Mesothelial cell of epicardium (in vitro differentiated cells): ENCODE data around the gene OR2T35. TPM values are rescaled to one million over a fixed set of nuclear protein-coding genes. Genes with fewer than 3 reads are reported as not detected.
"Not testable (repeated sequence)": the region's sequence is repeated elsewhere in the genome, so short reads cannot be mapped to it uniquely, and the experiment has no call there.

Source experiments
- DNase-seq, 2 experiments: peaks; one replicate each; pipeline ENCODE4 v3.0.0; 2021; ENCODE audit warnings: low spot score in 2 of 2; ENCODE audit not compliant: unreplicated experiment in 2 of 2
- H3K27ac Mint-ChIP-seq: 2 replicates; pipeline ENCODE4 v1.8.0; 2021; ENCODE audit warnings: mixed read lengths
- H3K27me3 Mint-ChIP-seq: 2 replicates; pipeline ENCODE4 v1.8.0; 2021; ENCODE audit warnings: low read depth, mixed read lengths
- H3K36me3 Mint-ChIP-seq: 2 replicates; pipeline ENCODE4 v1.8.0; 2021; ENCODE audit warnings: mixed read lengths
- H3K4me1 Mint-ChIP-seq: 2 replicates; pipeline ENCODE4 v1.8.0; 2021; ENCODE audit warnings: mixed read lengths
- H3K4me3 Mint-ChIP-seq: 2 replicates; pipeline ENCODE4 v1.8.0; 2021; ENCODE audit warnings: mild to moderate bottlenecking, moderate library complexity, mixed read lengths
- H3K9me3 Mint-ChIP-seq: 2 replicates; pipeline ENCODE4 v1.8.0; 2021; ENCODE audit warnings: mixed read lengths
- total RNA-seq: library from RNA; stranded (reverse); gene quantifications from 3 replicates; pipeline ENCODE4 v1.2.1, GENCODE V29; 2021
- TF ChIP-seq, protein P1 (sequence below): fragments of 200-600 bp; sonication (generic); IDR thresholded peaks from one replicate; pipeline ENCODE4 v1.5.0; 2021; ENCODE audit warnings: antibody characterized with exemption; ENCODE audit not compliant: unreplicated experiment

Gene OR2T35
- total RNA-seq, 1 donor from 2014 or later = not detected

DNA sequence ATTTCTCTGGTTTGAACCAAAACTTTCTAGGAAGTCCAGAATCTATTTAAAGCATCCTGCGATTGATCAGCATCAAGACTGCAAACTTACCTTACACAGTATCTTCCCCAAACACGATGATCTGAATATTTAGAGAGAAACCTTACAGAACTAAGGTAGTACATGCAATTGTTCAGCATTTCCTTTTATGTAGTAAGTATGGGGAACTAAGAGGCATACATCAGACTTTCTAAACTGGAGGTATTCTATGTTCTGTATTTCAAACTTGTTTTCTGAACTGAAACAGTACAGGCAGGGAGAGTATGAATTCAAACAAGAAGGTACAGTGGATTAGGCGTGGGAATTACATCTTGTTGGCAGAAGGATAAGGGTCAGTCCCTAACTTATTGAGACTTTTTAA is 10.3 kb upstream of the OR2T35 start, which contains the start of gene OR2T27:
TSS of gene OR2T27 (minus strand) at position 175 of the 400 bp plus-strand sequence. CDS start 4,644 bp downstream, outside the sequence.
- not testable (repeated sequence) for DNase-seq, H3K27ac Mint-ChIP-seq, H3K4me1 Mint-ChIP-seq, H3K36me3 Mint-ChIP-seq, H3K4me3 Mint-ChIP-seq, H3K27me3 Mint-ChIP-seq
- H3K9me3 Mint-ChIP-seq = peaks cover 25% of the 10 kb centered on the region

GRCh38 chr1:248648770-248649536 is 3.9 kb upstream of the OR2T35 start:
- H3K4me3 Mint-ChIP-seq, H3K36me3 Mint-ChIP-seq, DNase-seq, H3K27ac Mint-ChIP-seq, H3K27me3 Mint-ChIP-seq, H3K4me1 Mint-ChIP-seq: not testable (repeated sequence)
- H3K9me3 Mint-ChIP-seq = peaks cover 11% of the 10 kb centered on the region

DNA sequence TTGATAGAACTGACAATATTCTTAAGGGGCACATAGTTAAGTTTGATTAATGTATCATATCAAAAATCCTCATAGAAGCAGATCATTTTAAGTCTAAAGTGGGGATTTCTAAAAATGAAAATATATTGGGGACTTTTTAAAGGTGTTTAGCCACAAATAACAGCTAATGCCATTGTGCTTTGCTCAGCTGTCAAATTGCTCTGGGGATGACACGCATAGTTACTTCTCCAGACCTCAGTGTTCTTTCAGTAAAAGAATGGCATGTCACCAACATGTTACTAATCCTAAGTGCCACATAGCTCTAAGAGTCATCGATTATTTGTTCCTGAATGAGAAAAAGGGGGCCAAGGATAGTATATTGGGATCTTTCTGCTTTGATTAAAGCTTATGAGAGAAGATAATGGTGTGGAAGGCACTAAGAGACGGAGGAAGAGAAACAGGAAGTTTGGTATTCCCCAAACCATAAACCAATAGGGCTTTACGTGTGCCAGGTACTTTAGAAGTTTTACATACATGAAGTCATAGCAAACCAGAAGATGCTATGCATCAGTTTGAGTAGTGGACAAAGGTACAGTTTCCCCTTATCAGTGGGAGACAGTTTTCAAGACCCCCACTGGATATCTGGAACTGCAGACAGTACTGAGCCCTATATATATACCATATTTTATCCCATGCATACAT is 2.0 kb downstream of the OR2T35 start:
- not testable (repeated sequence) for H3K36me3 Mint-ChIP-seq, H3K4me1 Mint-ChIP-seq, H3K4me3 Mint-ChIP-seq, H3K27ac Mint-ChIP-seq, DNase-seq, H3K9me3 Mint-ChIP-seq, H3K27me3 Mint-ChIP-seq

GRCh38 chr1:248641583-248641982 is 3.5 kb downstream of the OR2T35 start:
- H3K4me1 Mint-ChIP-seq = not testable (repeated sequence)

DNA sequence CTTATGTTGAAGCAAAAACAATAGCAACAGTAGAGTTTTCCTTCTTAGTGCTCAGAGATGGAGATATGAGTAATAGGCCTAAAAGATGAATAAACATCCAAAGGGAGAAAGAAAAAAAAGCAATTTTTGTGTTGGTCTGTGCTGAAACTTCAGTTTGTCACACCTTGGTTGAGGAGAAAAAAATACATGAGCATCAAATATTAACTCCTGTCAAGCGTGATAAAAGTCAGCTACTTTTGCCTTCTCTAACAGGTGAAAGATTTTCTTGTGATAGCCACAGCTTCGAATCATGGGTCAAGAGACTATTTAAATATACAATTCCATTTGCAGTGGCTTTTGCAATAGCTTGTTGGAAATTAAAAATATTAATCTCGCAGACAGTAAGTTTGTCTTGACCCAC is 4.2 kb downstream of the OR2T35 start:
- not testable (repeated sequence) for H3K4me1 Mint-ChIP-seq, H3K27ac Mint-ChIP-seq

More at GRCh38 chr1:248641583-248641982, 3.5 kb downstream of the OR2T35 start:
- not testable (repeated sequence) for DNase-seq, H3K9me3 Mint-ChIP-seq, H3K27me3 Mint-ChIP-seq, H3K4me3 Mint-ChIP-seq, H3K27ac Mint-ChIP-seq, H3K36me3 Mint-ChIP-seq

DNA sequence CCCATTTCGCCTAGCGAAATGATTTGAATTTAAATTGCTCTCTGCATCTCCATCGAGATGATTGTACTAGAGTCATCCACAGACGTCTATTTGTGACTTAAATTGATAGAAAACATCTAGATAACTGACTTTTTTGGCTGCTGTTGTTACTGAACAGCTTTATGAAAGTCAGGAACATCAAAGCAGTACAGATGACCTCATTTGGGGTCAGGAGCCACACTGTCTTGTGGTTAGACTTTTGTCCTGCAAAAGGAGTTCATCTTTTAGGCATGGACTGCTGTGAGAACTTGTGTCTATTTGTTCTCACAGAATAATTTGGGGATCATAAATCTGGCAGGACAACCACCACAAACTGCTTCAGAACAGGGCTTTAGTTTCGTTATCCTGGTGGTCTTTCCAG is 5.4 kb downstream of the OR2T35 start:
- H3K27ac Mint-ChIP-seq, H3K4me3 Mint-ChIP-seq, H3K4me1 Mint-ChIP-seq, H3K36me3 Mint-ChIP-seq, DNase-seq, H3K27me3 Mint-ChIP-seq, H3K9me3 Mint-ChIP-seq: not testable (repeated sequence)

More for the DNA sequence above, 4.2 kb downstream of the OR2T35 start:
- not testable (repeated sequence) for H3K9me3 Mint-ChIP-seq, H3K36me3 Mint-ChIP-seq, H3K4me3 Mint-ChIP-seq, H3K27me3 Mint-ChIP-seq, DNase-seq

- not testable (repeated sequence) for DNase-seq, H3K4me1 Mint-ChIP-seq, H3K36me3 Mint-ChIP-seq, H3K27ac Mint-ChIP-seq, H3K27me3 Mint-ChIP-seq, H3K4me3 Mint-ChIP-seq, H3K9me3 Mint-ChIP-seq
Observed at GRCh38 chr1:248636612-248637011, 8.5 kb downstream of the OR2T35 start.

GRCh38 chr1:248634991-248635390 is 10.1 kb downstream of the OR2T35 start, which contains the start of gene OR2T11:
TSS of gene OR2T11 (minus strand) at chr1:248635091. CDS start at chr1:248627128, 7,963 bp downstream.
- H3K4me3 Mint-ChIP-seq, DNase-seq, H3K36me3 Mint-ChIP-seq, H3K27ac Mint-ChIP-seq, H3K4me1 Mint-ChIP-seq, H3K27me3 Mint-ChIP-seq: not testable (repeated sequence)
- peaks cover 16% of the 10 kb centered on the region for H3K9me3 Mint-ChIP-seq

GRCh38 chr1:248631354-248632008 is 13.6 kb downstream of the OR2T35 start:
- Mint-ChIP-seq H3K36me3 (no peaks in the 10 kb centered on the region), H3K27ac (no peak overlapping the region), H3K4me3 (no peak overlapping the region), H3K4me1 (no peaks in the 10 kb centered on the region), H3K27me3 (no peaks in the 10 kb centered on the region), H3K9me3 (peaks cover 35% of the 10 kb centered on the region)
- TF ChIP-seq, protein P1, sequence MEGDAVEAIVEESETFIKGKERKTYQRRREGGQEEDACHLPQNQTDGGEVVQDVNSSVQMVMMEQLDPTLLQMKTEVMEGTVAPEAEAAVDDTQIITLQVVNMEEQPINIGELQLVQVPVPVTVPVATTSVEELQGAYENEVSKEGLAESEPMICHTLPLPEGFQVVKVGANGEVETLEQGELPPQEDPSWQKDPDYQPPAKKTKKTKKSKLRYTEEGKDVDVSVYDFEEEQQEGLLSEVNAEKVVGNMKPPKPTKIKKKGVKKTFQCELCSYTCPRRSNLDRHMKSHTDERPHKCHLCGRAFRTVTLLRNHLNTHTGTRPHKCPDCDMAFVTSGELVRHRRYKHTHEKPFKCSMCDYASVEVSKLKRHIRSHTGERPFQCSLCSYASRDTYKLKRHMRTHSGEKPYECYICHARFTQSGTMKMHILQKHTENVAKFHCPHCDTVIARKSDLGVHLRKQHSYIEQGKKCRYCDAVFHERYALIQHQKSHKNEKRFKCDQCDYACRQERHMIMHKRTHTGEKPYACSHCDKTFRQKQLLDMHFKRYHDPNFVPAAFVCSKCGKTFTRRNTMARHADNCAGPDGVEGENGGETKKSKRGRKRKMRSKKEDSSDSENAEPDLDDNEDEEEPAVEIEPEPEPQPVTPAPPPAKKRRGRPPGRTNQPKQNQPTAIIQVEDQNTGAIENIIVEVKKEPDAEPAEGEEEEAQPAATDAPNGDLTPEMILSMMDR = no peak
- DNase-seq = no peak
